Cardiac fibroblast (primary cell): ENCODE data around the gene CRYBA1.
A peak's percentile ranks its signal among the peaks of the same experiment; 100 is the strongest.

Source experiments
- DNase-seq, 2 donors: peaks; one replicate each; pipeline versions ENCODE4 v3.0.0 to v3.0.0-alpha.2; 2010; ENCODE audit warnings: low read depth in 2 of 2
- H3K4me3 ChIP-seq, 2 donors: replicated peaks in 1 of 2; 1 replicate in 1 of 2; 2 replicates in 1 of 2; pipeline ENCODE4 v1.5.1; 2011; ENCODE audit warnings: low read depth in 2 of 2, low read length in 2 of 2, mild to moderate bottlenecking in 2 of 2, moderate library complexity in 1 of 2
- CTCF ChIP-seq: IDR thresholded peaks from one replicate; pipeline ENCODE4 v1.5.1; 2011; ENCODE audit warnings: low read depth, mild to moderate bottlenecking, low read length, inconsistent platforms

CRYBA1 gene

GRCh38 chr17:29238133-29238850 lies 8.4 kb upstream of the CRYBA1 start:
- peak; percentile 74 for DNase-seq
- no peak for TF ChIP-seq CTCF
- H3K4me3 ChIP-seq: no peak overlapping the region

GRCh38 chr17:29240477-29240876 lies 6.2 kb upstream of the CRYBA1 start:
- H3K4me3 ChIP-seq: no peak overlapping the region
- DNase-seq: no peak
- TF ChIP-seq CTCF: no peak

- H3K4me3 ChIP-seq: no peak overlapping the region
- peak; percentile 96 to 98 for DNase-seq
- no peak for TF ChIP-seq CTCF
Measured at GRCh38 chr17:29240968-29241963, 5.4 kb upstream of the CRYBA1 start.

GRCh38 chr17:29242051-29242450 lies 4.6 kb upstream of the CRYBA1 start:
- no peak overlapping the region for H3K4me3 ChIP-seq
- no peak for TF ChIP-seq CTCF

GRCh38 chr17:29242790-29243189 lies 3.9 kb upstream of the CRYBA1 start:
- no peak overlapping the region for H3K4me3 ChIP-seq
- no peak for TF ChIP-seq CTCF
- no peak for DNase-seq

More at GRCh38 chr17:29242051-29242450, 4.6 kb upstream of the CRYBA1 start:
- no peak for DNase-seq

GRCh38 chr17:29243792-29244191 lies 2.9 kb upstream of the CRYBA1 start:
- no peak overlapping the region for H3K4me3 ChIP-seq
- peak in 1 of 2 donors; percentile 57 for DNase-seq
- peak; percentile 67 for TF ChIP-seq CTCF
